Endothelial cell of umbilical vein (primary cell): Measurements from ENCODE around the gene SCYL2. TPM values are rescaled to one million over a fixed set of nuclear protein-coding genes. Genes with fewer than 3 reads are reported as not detected.

Source experiments
- BruUV-seq: library from RNA; stranded (reverse); fragments of 400-500 nt; replicated peaks from 2 replicates; lab custom pipeline; 2021; lab: Mats Ljungman, UMichigan
- CTCF ChIA-PET: fragments of 300-600, 350-600 bp; sonication (Branson Sonifier 250); formaldehyde crosslinking; loops from one replicate; lab custom pipeline; 2021; ENCODE audit warnings: antibody characterized with exemption, inconsistent platforms; lab: Charles Lee
- POLR2A ChIA-PET: fragments of 300-600, 350-600 bp; sonication (Branson Sonifier 250); formaldehyde crosslinking; loops from one replicate; lab custom pipeline; 2021; ENCODE audit warnings: antibody characterized with exemption, inconsistent platforms; lab: Charles Lee
- DNase-seq: peaks from one replicate; pipeline ENCODE4 v3.0.0-alpha.2; 2011; ENCODE audit warnings: low read depth, low spot score
- FAIRE-seq: peaks from 2 replicates; lab custom pipeline; 2011; peaks lifted over from hg19 to GRCh38; lab: Jason Lieb, UNC
- H2AFZ ChIP-seq: 2 replicates; pipeline ENCODE4 v1.6.0; 2012; ENCODE audit warnings: low read depth, low read length, control low read depth, inconsistent platforms
- H3K27ac ChIP-seq: 2 replicates; pipeline ENCODE4 v1.5.1; 2011; ENCODE audit warnings: low read depth, mild to moderate bottlenecking, control low read depth, low read length, moderate library complexity; ENCODE audit not compliant: insufficient read depth
- H3K27me3 ChIP-seq, 2 experiments: 2 replicates each; pipeline versions ENCODE4 v1.6.0 to v1.6.1; 2011; ENCODE audit warnings: low read length in 2 of 2, mixed read lengths in 1 of 2; ENCODE audit not compliant: control insufficient read depth in 2 of 2, insufficient read depth in 2 of 2
- H3K36me3 ChIP-seq, 2 experiments: 2 replicates in 1 of 2; 3 replicates in 1 of 2; pipeline ENCODE4 v1.5.1; 2011; ENCODE audit warnings: low read length in 2 of 2, mild to moderate bottlenecking in 1 of 2, moderate library complexity in 1 of 2; ENCODE audit not compliant: control insufficient read depth in 2 of 2, insufficient read depth in 2 of 2; ENCODE audit errors: extremely low read depth in 1 of 2
- H3K4me1 ChIP-seq: 3 replicates; pipeline ENCODE4 v1.5.1; 2011; ENCODE audit warnings: mild to moderate bottlenecking, low read length; ENCODE audit not compliant: control insufficient read depth, insufficient read depth; ENCODE audit errors: extremely low read depth
- H3K4me2 ChIP-seq: 2 replicates; pipeline ENCODE4 v1.6.1; 2011; ENCODE audit warnings: low read length, control low read depth, mixed read lengths; ENCODE audit not compliant: insufficient read depth
- H3K4me3 ChIP-seq, 3 experiments: fragments of 200-600 bp in 1 of 3; sonication (generic), shearing (Covaris generic) in 1 of 3; replicated peaks in 1 of 3; 2 replicates each; pipeline ENCODE4 v1.5.1; 2011 to 2016; ENCODE audit warnings: control low read depth in 3 of 3, low read length in 3 of 3, mild to moderate bottlenecking in 2 of 3, inconsistent platforms in 1 of 3, low read depth in 1 of 3, moderate library complexity in 1 of 3; ENCODE audit not compliant: insufficient read depth in 1 of 3
- H3K79me2 ChIP-seq: 2 replicates; pipeline ENCODE4 v1.6.0; 2012; ENCODE audit warnings: low read length, inconsistent platforms; ENCODE audit not compliant: control insufficient read depth, insufficient read depth
- H3K9ac ChIP-seq: replicated peaks from 2 replicates; pipeline ENCODE3; 2011; ENCODE audit warnings: low read length, control low read depth; ENCODE audit not compliant: insufficient read depth; ENCODE audit errors: extremely low read depth
- H3K9me1 ChIP-seq: replicated peaks from 3 replicates; pipeline ENCODE4 v1.6.0; 2011; ENCODE audit warnings: mild to moderate bottlenecking, low read length; ENCODE audit not compliant: control insufficient read depth, insufficient read depth; ENCODE audit errors: extremely low read depth
- H3K9me3 ChIP-seq: replicated peaks from 2 replicates; pipeline ENCODE4 v1.5.1; 2012; ENCODE audit warnings: low read length, inconsistent platforms; ENCODE audit not compliant: control insufficient read depth, insufficient read depth
- H4K20me1 ChIP-seq: replicated peaks from 2 replicates; pipeline ENCODE3; 2011; ENCODE audit warnings: mild to moderate bottlenecking, low read length; ENCODE audit not compliant: control insufficient read depth, insufficient read depth; ENCODE audit errors: extremely low read depth
- EZH2 ChIP-seq: IDR thresholded peaks from 2 replicates; pipeline ENCODE4 v1.6.1; 2012; ENCODE audit warnings: borderline replicate concordance, low read depth, mild to moderate bottlenecking, moderate library complexity, low read length, inconsistent platforms; ENCODE audit not compliant: severe bottlenecking
- FOS ChIP-seq: IDR thresholded peaks from 2 replicates; pipeline ENCODE4 v1.6.1; 2011; ENCODE audit warnings: mild to moderate bottlenecking, low read length, moderate library complexity, borderline replicate concordance; ENCODE audit not compliant: insufficient read depth
- GATA2 ChIP-seq: IDR thresholded peaks from 2 replicates; pipeline ENCODE4 v1.7.0; 2011; ENCODE audit warnings: low read depth, mild to moderate bottlenecking, moderate library complexity, mixed read lengths, low read length; ENCODE audit not compliant: insufficient read length, insufficient read depth
- JUN ChIP-seq: IDR thresholded peaks from 2 replicates; pipeline ENCODE4 v1.6.1; 2011; ENCODE audit warnings: borderline replicate concordance, low read depth; ENCODE audit not compliant: insufficient read length, insufficient read depth
- MYC ChIP-seq: IDR thresholded peaks from one replicate; pipeline ENCODE4 v1.6.1; 2011; ENCODE audit warnings: mild to moderate bottlenecking, low read depth, low read length
- POLR2A ChIP-seq: IDR thresholded peaks from 2 replicates; pipeline ENCODE4 v1.6.1; 2012; ENCODE audit warnings: low read depth, mild to moderate bottlenecking, control low read depth, low read length
- POLR2AphosphoS5 ChIP-seq: IDR thresholded peaks from 2 replicates; pipeline ENCODE4 v1.6.1; 2012; ENCODE audit warnings: low read depth, mild to moderate bottlenecking, control low read depth, low read length, moderate library complexity; ENCODE audit not compliant: insufficient read depth
- dilution Hi-C: fragments of 300-500 bp; cut with MboI; formaldehyde crosslinking; loops from one replicate; pipeline ENCODE4 v1.15.0; 2019; ENCODE audit warnings: low sequenced_read_pairs; ENCODE audit not compliant: extremely low pct_ligation_motif_present
- intact Hi-C: fragments of 100-400 bp; cut with micrococcal nuclease; formaldehyde crosslinking; loops from one replicate; pipeline ENCODE4 v1.10.0; 2022
- polyA plus RNA-seq, 4 experiments: library from polyadenylated mRNA; depleted of rRNA in 3 of 4; stranded (reverse) in 3 of 4; unstranded in 1 of 4; fragments of >200 nt; gene quantifications; 2 replicates each; pipeline versions ENCODE4 v1.2.1 to v1.2.3, GENCODE V29; 2011 to 2012; ENCODE audit warnings: missing spikeins in 1 of 4
- total RNA-seq: library from RNA; stranded (reverse); gene quantifications from 2 replicates; pipeline ENCODE4 v1.2.3, GENCODE V29; 2021
- TF ChIP-seq, protein P1 (sequence below), 2 donors: IDR thresholded peaks; 1 replicate in 1 of 2; 2 replicates in 1 of 2; pipeline ENCODE4 v1.5.1; 2011; ENCODE audit warnings: low read length in 2 of 2, mild to moderate bottlenecking in 2 of 2, moderate library complexity in 2 of 2, control low read depth in 1 of 2, inconsistent platforms in 1 of 2, low read depth in 1 of 2; ENCODE audit not compliant: insufficient read depth in 1 of 2; ENCODE audit errors: extremely low read depth in 1 of 2
- TF ChIP-seq, protein P2 (sequence below): IDR thresholded peaks from 2 replicates; pipeline ENCODE4 v1.6.1; 2011; ENCODE audit not compliant: insufficient read depth, insufficient read length

The SCYL2 gene
- total and polyA plus RNA-seq, 2 donors (not counting 3 experiments of a cell fraction or from before 2014, with no cell fraction given) = 12.5 to 41.4 TPM

GRCh38 chr12:100381379-100381778 lies 114.4 kb downstream of the SCYL2 start:
- H2AFZ ChIP-seq = no peak overlapping the region
- H3K9me1 ChIP-seq = no peaks in the 10 kb centered on the region
- H3K27me3 ChIP-seq = peaks cover 0 to 2% of the 10 kb centered on the region in 2 experiments
- dilution Hi-C loops (no loop called here), intact Hi-C loops (no loop called here)
- no peaks in the 10 kb centered on the region for H3K4me1 ChIP-seq
- no peaks in the 10 kb centered on the region for H4K20me1 ChIP-seq
- no peak overlapping the region for H3K4me3 ChIP-seq
- FAIRE-seq (no peak), DNase-seq (no peak)
- CTCF ChIA-PET = interaction anchor here (1.1 kb wide), 1 partner anchor 23 kb away, joined by 6 read pairs; no protein-coding TSS in a partner anchor
- TF ChIP-seq FOS = no peak
- TF ChIP-seq MYC = no peak
- TF ChIP-seq, protein P1, sequence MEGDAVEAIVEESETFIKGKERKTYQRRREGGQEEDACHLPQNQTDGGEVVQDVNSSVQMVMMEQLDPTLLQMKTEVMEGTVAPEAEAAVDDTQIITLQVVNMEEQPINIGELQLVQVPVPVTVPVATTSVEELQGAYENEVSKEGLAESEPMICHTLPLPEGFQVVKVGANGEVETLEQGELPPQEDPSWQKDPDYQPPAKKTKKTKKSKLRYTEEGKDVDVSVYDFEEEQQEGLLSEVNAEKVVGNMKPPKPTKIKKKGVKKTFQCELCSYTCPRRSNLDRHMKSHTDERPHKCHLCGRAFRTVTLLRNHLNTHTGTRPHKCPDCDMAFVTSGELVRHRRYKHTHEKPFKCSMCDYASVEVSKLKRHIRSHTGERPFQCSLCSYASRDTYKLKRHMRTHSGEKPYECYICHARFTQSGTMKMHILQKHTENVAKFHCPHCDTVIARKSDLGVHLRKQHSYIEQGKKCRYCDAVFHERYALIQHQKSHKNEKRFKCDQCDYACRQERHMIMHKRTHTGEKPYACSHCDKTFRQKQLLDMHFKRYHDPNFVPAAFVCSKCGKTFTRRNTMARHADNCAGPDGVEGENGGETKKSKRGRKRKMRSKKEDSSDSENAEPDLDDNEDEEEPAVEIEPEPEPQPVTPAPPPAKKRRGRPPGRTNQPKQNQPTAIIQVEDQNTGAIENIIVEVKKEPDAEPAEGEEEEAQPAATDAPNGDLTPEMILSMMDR (IDR thresholded peaks at IDR 0.05; ENCODE audit: extremely low read depth in 1 of 2, insufficient read depth in 1 of 2, low read depth in 1 of 2, low read length in 2 of 2) = no peak
- TF ChIP-seq POLR2A = no peak
- POLR2A ChIA-PET = no interaction called here
- no peaks in the 10 kb centered on the region for H3K36me3 ChIP-seq
- no peak overlapping the region for H3K9ac ChIP-seq
- H3K9me3 ChIP-seq = no peaks in the 10 kb centered on the region
- BruUV-seq = no TSS peak
- H3K4me2 ChIP-seq = no peak overlapping the region
- no peaks in the 10 kb centered on the region for H3K79me2 ChIP-seq
- H3K27ac ChIP-seq = no peak overlapping the region

DNA sequence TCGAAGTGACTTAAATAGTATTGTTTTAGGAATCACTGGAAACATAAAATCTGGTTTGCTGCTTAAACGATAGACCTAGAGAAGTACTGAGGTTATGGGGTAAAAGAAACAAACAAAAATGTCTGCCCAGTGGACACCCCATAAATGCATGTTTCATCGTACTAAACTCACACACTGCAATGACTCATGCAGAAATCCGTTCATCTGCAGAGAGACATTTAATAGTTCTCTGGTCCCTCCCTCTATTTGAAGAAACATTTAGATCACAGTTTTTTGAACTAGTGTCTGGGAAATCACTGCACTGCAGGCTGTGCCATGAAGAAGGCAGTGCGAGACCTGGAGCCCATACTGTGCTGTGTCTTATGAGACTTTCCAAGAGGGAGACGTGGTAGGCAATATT lies 115.4 kb downstream of the SCYL2 start:
- Histone ChIP-seq H3K4me2 (no peak overlapping the region), H3K9me1 (no peaks in the 10 kb centered on the region), H3K27me3 (peaks cover 0 to 2% of the 10 kb centered on the region in 2 experiments), H3K9me3 (no peaks in the 10 kb centered on the region), H3K4me3 (no peak overlapping the region), H3K36me3 (no peaks in the 10 kb centered on the region), H3K9ac (no peak overlapping the region), H3K79me2 (no peaks in the 10 kb centered on the region), H4K20me1 (no peaks in the 10 kb centered on the region), H2AFZ (no peak overlapping the region), H3K4me1 (no peaks in the 10 kb centered on the region), H3K27ac (no peak overlapping the region)
- FAIRE-seq (no peak), DNase-seq (no peak)
- ChIA-PET CTCF (no interaction called here), POLR2A (no interaction called here)
- intact Hi-C loops (no loop called here), dilution Hi-C loops (no loop called here)
- BruUV-seq = no TSS peak
- TF ChIP-seq GATA2 = no peak
- no peak for TF ChIP-seq FOS
- TF ChIP-seq MYC = no peak
- TF ChIP-seq POLR2AphosphoS5 = no peak
- TF ChIP-seq, protein P1 (IDR thresholded peaks at IDR 0.05; ENCODE audit: extremely low read depth in 1 of 2, insufficient read depth in 1 of 2, low read depth in 1 of 2, low read length in 2 of 2) = no peak
- TF ChIP-seq EZH2 = no peak
- TF ChIP-seq POLR2A = no peak
- TF ChIP-seq JUN = no peak
- TF ChIP-seq, protein P2, sequence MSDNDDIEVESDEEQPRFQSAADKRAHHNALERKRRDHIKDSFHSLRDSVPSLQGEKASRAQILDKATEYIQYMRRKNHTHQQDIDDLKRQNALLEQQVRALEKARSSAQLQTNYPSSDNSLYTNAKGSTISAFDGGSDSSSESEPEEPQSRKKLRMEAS = no peak
